Transverse colon (tissue), 3 donors: ENCODE results near the gene PADI4.

Experiments used
- EP300 ChIP-seq: sonication (generic); formaldehyde crosslinking; IDR thresholded peaks from one replicate; pipeline ENCODE4 v1.6.1; 2017; ENCODE audit warnings: antibody characterized with exemption, low read depth
- POLR2A ChIP-seq: fragments of 450-650 bp; IDR thresholded peaks from one replicate; pipeline ENCODE4 v1.6.1; 2016; ENCODE audit warnings: antibody characterized with exemption, mild to moderate bottlenecking, moderate library complexity
- TF ChIP-seq, protein P1 (sequence below), 5 experiments: fragments of 200-600 bp in 3 of 5; fragments of 450-650 bp in 2 of 5; sonication (generic) in 3 of 5; IDR thresholded peaks; 1 replicate in 2 of 5; 2 replicates in 3 of 5; pipeline ENCODE4 v1.5.1; 2016 to 2017; ENCODE audit warnings: antibody characterized with exemption in 5 of 5, inconsistent platforms in 3 of 5, mild to moderate bottlenecking in 2 of 5, moderate library complexity in 1 of 5

DNA sequence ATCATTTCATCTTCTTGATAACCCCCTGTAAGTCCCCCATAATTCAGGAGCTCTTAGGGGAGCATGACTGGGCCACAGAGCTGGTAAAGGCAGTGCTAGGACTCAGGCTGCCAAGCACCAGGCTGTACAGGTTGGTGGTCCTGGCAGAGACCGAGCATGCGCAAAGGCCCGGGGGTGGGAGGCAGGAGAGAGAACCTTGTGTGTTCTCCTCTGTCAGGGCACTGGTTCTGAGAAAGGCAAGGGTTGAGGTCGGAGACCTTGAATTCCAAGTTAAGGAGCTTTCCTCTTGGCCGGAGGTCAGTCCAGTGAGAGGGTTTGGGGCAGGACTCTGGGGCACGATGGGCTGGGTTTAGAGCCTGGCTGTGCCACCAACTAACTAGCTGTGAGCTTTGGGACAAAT lies 35.9 kb upstream of the PADI4 start:
- TF ChIP-seq POLR2A (no peak), EP300 (no peak)
- TF ChIP-seq, protein P1, sequence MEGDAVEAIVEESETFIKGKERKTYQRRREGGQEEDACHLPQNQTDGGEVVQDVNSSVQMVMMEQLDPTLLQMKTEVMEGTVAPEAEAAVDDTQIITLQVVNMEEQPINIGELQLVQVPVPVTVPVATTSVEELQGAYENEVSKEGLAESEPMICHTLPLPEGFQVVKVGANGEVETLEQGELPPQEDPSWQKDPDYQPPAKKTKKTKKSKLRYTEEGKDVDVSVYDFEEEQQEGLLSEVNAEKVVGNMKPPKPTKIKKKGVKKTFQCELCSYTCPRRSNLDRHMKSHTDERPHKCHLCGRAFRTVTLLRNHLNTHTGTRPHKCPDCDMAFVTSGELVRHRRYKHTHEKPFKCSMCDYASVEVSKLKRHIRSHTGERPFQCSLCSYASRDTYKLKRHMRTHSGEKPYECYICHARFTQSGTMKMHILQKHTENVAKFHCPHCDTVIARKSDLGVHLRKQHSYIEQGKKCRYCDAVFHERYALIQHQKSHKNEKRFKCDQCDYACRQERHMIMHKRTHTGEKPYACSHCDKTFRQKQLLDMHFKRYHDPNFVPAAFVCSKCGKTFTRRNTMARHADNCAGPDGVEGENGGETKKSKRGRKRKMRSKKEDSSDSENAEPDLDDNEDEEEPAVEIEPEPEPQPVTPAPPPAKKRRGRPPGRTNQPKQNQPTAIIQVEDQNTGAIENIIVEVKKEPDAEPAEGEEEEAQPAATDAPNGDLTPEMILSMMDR (IDR thresholded peaks at IDR 0.05) = no peak
